ENCODE results near the gene CDC42BPA.
"Not testable (repeated sequence)": the region's sequence is repeated elsewhere in the genome, so short reads cannot be mapped to it uniquely, and the experiment has no call there.

CDC42BPA gene

GRCh38 chr1:227059076-227059475 lies 259.2 kb downstream of the CDC42BPA start:
- FAIRE-seq: peak; percentile 45

DNA sequence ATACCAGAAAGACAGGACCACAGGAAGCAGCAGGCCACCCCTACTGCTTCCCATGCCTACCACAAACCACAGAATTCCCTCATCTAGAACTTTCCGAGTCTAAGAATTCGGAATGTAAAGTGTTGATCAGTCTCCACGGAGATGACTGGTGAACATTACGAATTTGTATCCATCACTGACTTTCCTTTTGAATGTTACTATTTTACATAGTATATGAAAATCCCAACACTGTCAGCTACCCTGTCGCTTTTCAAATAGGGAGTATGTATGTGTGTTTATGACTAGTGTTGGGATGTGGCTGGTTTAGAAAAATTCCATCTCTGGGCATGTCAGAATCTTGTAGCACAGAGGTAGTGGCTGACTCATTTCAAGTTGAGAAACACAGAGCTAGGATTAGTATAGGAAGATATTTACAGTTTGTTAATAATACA lies 260.0 kb downstream of the CDC42BPA start:
- no peak for FAIRE-seq

DNA sequence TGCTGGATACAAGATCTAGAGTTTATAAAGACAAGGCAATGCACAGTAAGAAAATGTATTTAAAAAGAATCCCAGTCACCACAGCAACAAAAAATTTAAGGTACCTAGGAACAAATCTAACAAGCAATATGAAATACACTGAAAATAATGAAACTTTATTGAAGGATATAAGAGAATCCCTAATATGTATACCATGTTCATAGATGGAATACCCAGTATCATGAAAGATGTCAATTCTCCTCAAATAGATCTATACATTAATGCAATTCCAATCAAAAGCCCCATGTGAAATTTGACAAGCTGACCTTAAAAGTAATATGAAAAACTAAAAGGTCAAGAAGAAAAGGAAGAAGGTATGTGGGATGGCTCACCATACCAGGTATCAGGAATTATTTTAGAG lies 269.0 kb downstream of the CDC42BPA start:
- no peak for FAIRE-seq

GRCh38 chr1:227043755-227044154 lies 274.5 kb downstream of the CDC42BPA start:
- FAIRE-seq: peak; percentile 70

DNA sequence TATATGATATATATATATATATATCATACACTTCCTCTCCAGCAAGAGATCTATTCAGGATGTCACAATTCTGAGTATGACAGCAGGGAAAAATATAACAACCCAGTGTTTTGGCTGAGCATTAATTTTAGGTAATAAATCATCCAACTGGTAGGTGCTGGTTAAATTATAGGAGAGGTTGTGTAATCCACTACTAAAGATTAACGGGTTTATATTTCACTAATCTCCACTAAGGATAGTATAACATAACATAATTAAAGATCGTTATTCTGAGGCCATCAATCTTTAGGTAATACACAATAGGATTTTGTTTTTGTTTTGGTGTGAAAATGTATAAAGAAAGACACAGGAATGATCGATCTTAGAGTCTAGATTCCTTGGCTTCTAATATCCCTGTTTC lies 276.0 kb downstream of the CDC42BPA start:
- no peak for FAIRE-seq

GRCh38 chr1:227038401-227038800 lies 279.9 kb downstream of the CDC42BPA start:
- FAIRE-seq: no peak

DNA sequence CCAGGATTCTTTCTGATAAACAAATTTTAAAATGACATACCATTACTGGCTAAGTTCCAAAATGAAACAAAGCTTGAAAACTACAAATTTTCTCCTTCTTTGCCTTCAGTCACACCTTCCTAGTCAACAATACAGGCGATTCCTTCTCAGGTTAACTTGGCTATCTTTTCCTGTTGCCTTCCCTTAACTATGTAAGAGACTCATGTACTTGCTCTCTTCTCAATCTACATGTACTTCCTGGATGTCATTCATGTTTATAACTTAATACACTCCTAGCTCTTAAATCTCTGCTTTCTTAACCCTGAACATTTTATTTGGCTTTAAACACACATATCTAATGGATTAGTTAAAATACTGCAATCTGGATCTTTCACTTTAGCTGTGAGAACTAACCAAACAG lies 281.2 kb downstream of the CDC42BPA start:
- peak; percentile 17 for FAIRE-seq

DNA sequence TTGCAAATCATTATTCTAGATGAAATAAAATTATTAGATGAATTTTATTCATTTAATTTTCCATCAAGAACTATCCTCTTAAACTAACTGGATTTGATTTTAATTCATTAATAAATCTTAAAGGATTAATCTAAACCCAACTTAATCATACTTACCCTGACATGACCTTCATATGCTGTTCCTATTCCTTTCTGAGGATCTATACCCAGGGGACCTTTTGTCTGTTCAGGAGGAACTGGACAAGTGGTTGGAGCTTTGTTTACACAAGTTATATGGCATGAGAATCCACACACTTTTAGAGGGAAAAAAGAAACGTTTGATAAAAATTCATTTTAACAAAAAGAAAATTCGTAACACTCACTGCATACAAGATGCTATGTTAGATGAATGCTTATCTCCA lies 283.0 kb downstream of the CDC42BPA start:
- peak; percentile 68 for FAIRE-seq

- no peak for FAIRE-seq
Observed at GRCh38 chr1:227033880-227034279, 284.4 kb downstream of the CDC42BPA start.

DNA sequence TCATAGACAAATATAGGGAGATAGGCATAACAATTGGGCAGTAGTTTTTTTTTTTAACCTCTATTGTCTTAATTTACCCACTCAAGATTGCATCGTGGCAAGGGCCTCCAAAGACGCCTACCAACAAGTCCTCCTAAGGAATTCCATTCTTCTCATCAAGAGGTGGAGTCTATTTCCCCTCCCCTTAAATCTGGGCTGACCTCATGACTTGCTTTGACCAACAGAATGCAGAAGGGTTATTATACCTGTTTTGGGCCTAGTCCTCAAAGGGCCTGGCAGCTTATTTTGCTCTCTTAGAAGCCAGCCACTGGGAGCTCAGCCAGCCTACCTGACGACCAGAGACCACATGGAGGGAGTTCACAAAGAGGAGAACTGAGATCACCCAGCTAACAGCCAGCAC lies 285.9 kb downstream of the CDC42BPA start:
- FAIRE-seq: no peak

GRCh38 chr1:227016990-227017389 lies 301.3 kb downstream of the CDC42BPA start:
- FAIRE-seq: no peak

DNA sequence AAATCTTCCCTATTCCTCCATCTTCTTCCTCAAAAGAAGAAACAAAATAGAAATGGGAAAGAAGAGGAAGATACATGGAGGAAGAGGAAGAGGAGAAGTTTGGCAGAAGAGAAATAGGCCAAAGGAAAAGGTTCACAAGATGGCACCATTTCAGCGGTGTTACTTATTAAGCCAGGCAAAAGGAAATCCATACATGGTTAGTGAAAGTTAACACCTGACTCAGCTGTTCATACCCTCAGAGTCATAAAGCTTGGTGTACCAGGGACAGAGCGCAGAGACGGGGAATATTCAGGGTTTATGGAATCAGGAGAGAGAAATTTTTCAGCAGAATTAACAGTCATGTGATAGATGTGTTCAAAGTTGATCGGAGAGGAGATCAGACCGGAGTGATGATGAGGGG lies 307.6 kb downstream of the CDC42BPA start:
- FAIRE-seq: no peak

DNA sequence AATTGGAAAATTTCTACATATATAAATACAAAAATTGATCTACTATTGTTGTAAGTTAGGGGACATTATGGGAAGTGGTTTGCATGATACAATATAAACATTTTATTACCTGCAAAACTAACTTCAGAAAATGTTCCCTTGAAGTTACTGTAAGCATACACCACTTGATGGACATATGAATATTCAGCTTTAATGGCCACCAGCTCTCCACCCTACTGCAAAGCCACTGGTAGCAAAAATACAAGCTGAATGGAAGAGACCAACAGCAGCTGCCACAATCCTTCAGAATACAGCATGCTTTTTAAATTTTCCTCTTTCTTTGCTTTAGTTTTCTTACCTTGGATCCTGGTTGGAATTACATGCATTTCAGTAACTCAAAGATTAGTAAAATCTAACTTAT lies 308.4 kb downstream of the CDC42BPA start:
- no peak for FAIRE-seq

GRCh38 chr1:227006226-227006796 lies 312.0 kb downstream of the CDC42BPA start:
- no peak for FAIRE-seq

DNA sequence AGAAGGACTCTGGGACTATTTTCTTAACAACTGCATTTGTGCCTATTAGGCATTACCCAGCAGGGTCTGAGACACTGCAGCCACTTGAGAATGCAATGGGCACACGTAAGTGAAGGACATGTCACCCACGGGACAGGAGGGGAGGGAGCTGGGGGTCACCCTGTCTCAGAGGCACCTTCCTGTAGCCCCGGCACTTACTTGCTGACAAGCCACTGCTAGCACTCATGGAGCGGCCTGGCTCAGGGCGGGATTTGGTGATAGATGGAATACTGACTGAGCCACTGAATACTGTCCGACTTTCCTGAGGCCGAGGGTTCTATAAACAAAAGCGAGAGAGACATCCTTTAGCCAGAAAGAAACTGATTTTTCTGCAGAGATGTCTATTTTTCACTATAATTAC lies 313.5 kb downstream of the CDC42BPA start:
- FAIRE-seq: no peak

- no peak for FAIRE-seq
Observed at GRCh38 chr1:227003165-227003564, 315.1 kb downstream of the CDC42BPA start.

GRCh38 chr1:227002531-227003049 lies 315.7 kb downstream of the CDC42BPA start:
- FAIRE-seq: no peak

DNA sequence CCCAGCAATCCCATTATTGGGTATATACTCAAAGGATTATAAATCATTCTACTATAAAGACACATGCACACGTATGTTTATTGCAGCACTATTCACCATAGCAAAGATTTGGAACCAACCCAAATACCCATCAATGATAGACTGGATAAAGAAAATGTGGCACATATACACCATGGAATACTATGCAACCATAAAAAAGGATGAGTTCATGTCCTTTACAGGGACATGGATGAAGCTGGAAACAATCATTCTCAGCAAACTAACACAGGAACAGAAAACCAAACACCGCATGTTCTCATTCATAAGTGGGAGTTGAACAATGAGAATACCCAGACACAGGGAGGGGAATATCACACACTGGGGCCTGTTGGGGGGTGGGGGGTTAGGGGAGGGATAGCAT lies 318.7 kb downstream of the CDC42BPA start:
- FAIRE-seq: not testable (repeated sequence)

DNA sequence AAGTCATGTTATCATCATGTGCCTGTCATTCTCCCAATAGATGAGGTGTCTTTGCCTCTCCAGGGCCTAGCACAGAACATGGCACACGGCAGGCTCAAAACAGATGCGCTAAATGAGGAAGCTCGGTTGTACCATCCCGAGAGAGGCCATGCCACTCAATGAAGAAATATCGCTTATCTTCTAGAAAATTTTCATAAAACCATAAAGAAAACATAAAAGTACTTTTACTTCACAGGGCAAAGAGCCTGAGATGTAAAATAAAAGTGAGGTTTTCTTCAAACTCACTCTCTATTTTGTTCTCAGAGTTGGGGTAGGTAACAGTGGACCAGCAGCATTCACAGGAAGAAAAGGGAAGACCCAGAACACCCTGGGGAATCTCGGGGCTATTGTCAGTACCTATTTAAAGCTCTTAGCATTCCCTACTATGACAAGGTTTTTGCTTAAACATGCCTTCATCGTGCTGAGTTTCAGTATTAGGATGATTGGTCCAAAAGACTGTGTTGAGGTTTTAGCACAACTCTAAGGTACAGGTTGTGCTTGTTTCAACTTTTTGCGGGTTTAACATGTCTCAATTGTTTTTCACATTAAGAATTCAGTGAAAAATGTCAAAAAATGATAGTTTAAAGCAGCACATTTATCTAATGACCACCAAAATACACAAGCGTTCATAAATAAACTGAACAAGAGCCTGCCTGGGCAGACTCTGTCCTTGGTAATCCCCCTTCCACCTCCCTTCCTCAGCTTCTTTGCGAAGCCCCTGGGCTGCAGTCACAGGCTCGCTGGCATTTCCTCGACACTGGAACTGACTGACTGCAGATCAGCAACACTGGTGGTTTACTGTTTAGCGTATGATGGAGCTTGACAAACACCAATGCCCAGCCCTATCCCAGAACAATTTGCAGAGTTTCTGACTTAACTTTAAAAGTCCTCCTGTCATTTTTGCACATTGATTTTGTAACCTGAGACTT lies 322.6 kb downstream of the CDC42BPA start:
- FAIRE-seq: no peak

DNA sequence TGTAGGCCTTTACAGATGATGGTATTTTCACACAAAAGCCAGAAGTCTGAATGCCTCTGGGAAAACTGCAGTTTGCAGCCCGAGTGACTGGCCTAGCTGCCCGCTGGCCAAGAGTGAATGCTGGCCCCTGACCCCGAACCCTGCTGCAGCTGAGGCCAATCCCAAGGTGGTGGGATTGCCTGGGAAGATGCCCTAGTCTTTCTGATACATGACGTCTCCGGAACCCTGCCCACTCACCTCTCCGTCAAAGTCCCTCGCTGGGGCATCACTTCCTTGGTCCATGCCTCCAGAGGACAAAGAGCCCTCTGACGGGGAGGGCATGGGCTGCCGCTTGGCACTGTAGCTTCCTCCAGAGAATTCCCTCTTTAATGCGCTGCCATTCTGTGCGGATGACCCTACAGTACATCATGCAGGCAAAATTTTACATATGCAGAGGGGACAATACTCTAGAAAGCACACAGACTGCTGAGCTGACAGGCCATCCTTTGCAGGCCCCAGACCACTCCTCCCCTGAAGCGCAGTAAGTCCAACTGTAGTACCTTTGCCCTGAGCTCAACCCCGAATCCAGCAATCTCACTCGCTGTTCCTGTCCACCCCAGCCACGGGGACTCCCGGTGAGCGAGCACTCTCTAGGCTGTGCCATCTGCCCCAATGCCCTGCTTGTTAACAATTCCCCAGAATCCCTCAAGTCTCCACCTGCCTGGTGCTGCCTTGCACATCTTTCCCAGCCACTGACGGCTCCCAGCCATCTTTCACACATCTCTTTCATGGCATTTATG lies 323.5 kb downstream of the CDC42BPA start:
- FAIRE-seq: no peak

DNA sequence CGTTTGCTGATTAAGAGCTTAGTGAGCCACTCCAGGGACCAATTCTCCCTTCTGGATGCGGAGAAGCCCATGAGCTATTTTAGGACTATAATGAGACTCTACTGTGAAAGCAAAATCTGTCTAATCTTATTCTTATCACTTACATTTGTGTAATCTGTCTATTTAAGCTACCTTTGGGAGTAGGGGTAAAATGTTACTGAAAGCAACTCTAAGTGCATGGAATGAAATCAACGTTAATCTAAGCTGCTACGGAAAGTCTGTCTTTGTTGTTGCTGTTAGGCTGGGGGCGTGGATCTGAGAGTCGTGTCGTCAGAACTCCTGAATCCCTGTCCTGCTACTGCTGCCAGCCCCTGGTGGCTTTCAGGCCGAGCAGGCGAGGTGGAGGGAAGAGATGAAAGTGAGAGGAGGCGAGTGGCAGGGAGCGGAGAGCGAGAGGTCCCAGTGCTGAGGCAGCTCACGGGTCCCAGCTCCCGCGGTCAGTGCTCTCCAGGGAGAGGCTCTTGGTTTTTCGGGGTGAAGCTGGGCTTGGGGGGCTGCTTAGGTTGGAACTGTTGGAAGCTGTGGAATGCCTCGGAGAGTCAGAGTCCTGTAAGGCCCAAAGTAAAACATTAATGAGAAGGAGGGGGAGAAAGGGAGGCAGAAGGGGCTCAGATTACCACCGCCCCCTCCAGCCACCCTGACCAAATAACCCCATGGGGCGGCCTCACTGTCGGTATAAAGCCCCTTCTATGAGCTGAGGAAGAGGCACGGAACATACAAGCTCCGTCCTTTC lies 324.3 kb downstream of the CDC42BPA start:
- FAIRE-seq: no peak

- no peak for FAIRE-seq
Observed at GRCh38 chr1:226991920-226992319, 326.4 kb downstream of the CDC42BPA start.
